GM18873 (cell line): Measurements from ENCODE around the gene NEURL4.
"Not testable (repeated sequence)": the region's sequence is repeated elsewhere in the genome, so short reads cannot be mapped to it uniquely, and the experiment has no call there.

Experiments used
- ATAC-seq: cut with Tn5 transposase; IDR thresholded peaks from one replicate; pipeline ENCODE4 v1.9.1; 2021; ENCODE audit warnings: mild to moderate bottlenecking, moderate library complexity, moderate number of reproducible peaks; ENCODE audit not compliant: unreplicated experiment, low FRiP score

NEURL4 gene

GRCh38 chr17:7347630-7348477 lies 18.7 kb upstream of the NEURL4 start:
- no peak for ATAC-seq

- ATAC-seq = no peak
Observed at GRCh38 chr17:7346761-7347614, 17.9 kb upstream of the NEURL4 start.

GRCh38 chr17:7343250-7343649 lies 14.1 kb upstream of the NEURL4 start:
- no peak for ATAC-seq

GRCh38 chr17:7341842-7342241 lies 12.7 kb upstream of the NEURL4 start:
- no peak for ATAC-seq

- no peak for ATAC-seq
Observed at GRCh38 chr17:7340179-7340578, 11.0 kb upstream of the NEURL4 start.

- ATAC-seq = not testable (repeated sequence)
Observed at GRCh38 chr17:7337600-7337999, 8.5 kb upstream of the NEURL4 start.

- no peak for ATAC-seq
Observed at GRCh38 chr17:7336240-7337175, 7.4 kb upstream of the NEURL4 start, which contains the start of gene ACAP1. ACAP1 (plus strand) TSS chr17:7336529; CDS start chr17:7336735, 206 bp downstream.

- ATAC-seq = not testable (repeated sequence)
Observed at GRCh38 chr17:7335765-7336164, 6.6 kb upstream of the NEURL4 start.

GRCh38 chr17:7334938-7335538 lies 5.9 kb upstream of the NEURL4 start:
- ATAC-seq = no peak

- ATAC-seq = not testable (repeated sequence)
Observed at GRCh38 chr17:7332600-7333069, 3.5 kb upstream of the NEURL4 start.

GRCh38 chr17:7332111-7332510 lies 3.0 kb upstream of the NEURL4 start:
- ATAC-seq = no peak

- ATAC-seq = peak; percentile 0
Observed at GRCh38 chr17:7330638-7331015, 1.5 kb upstream of the NEURL4 start.

- peak; percentile 30 for ATAC-seq
Observed at GRCh38 chr17:7329997-7330637, 982 bp upstream of the NEURL4 start.

GRCh38 chr17:7329374-7329996 lies 350 bp upstream of the NEURL4 start:
- ATAC-seq = peak; percentile 48

- no peak for ATAC-seq
Observed at GRCh38 chr17:7328009-7328408, 1.1 kb downstream of the NEURL4 start.

- no peak for ATAC-seq
Observed at GRCh38 chr17:7327501-7327900, 1.6 kb downstream of the NEURL4 start.

- ATAC-seq = no peak
Observed at GRCh38 chr17:7327056-7327455, 2.1 kb downstream of the NEURL4 start.

- ATAC-seq = no peak
Observed at GRCh38 chr17:7326186-7326585, 2.9 kb downstream of the NEURL4 start.

GRCh38 chr17:7325031-7325528 lies 4.1 kb downstream of the NEURL4 start:
- no peak for ATAC-seq
